C4-2B (cell line): Measurements from ENCODE around the gene DDA1.

Source experiments
- ZFX ChIP-seq: fragments of 450-650 bp; IDR thresholded peaks from 2 replicates; pipeline ENCODE4 v1.6.1; 2017
- TF ChIP-seq, protein P1 (sequence below): fragments of 450-650 bp; conservative IDR thresholded peaks from 2 replicates; pipeline ENCODE4 v1.5.1; 2017; ENCODE audit warnings: mild to moderate bottlenecking

DNA sequence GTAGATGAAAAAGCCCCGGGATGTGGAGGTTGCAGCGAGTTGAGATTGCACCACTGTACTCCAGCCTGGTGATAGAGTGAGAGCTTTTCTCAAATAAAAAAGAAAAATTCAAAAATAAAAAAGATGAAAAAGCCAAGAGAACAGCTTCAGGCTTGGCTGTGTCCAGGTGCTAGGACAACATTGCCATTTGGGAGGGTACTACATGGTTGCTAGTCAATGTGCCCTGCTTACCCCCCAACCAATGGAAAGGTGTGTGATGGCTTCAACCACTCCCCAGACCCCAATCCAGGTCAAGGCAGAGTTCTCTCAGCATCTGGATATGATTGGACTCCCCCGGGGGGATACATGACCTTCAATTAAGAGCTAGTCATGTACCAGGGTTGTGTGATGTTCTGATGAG, 29.9 kb upstream of the DDA1 start:
- TF ChIP-seq, protein P1, sequence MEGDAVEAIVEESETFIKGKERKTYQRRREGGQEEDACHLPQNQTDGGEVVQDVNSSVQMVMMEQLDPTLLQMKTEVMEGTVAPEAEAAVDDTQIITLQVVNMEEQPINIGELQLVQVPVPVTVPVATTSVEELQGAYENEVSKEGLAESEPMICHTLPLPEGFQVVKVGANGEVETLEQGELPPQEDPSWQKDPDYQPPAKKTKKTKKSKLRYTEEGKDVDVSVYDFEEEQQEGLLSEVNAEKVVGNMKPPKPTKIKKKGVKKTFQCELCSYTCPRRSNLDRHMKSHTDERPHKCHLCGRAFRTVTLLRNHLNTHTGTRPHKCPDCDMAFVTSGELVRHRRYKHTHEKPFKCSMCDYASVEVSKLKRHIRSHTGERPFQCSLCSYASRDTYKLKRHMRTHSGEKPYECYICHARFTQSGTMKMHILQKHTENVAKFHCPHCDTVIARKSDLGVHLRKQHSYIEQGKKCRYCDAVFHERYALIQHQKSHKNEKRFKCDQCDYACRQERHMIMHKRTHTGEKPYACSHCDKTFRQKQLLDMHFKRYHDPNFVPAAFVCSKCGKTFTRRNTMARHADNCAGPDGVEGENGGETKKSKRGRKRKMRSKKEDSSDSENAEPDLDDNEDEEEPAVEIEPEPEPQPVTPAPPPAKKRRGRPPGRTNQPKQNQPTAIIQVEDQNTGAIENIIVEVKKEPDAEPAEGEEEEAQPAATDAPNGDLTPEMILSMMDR: no peak
- no peak for TF ChIP-seq ZFX
